ENCODE results near the gene MBD2.
"Not testable (repeated sequence)": the region's sequence is repeated elsewhere in the genome, so short reads cannot be mapped to it uniquely, and the experiment has no call there.

Gene MBD2

GRCh38 chr18:54238173-54238936, 13.9 kb upstream of the MBD2 start:
- DNase-seq (ENCODE audit: low spot score), result no peak

GRCh38 chr18:54235871-54236270, 11.4 kb upstream of the MBD2 start:
- no peak for DNase-seq (ENCODE audit: low spot score)

- DNase-seq (ENCODE audit: low spot score), result no peak
Observed at GRCh38 chr18:54233747-54234146, 9.3 kb upstream of the MBD2 start.

GRCh38 chr18:54233228-54233625, 8.8 kb upstream of the MBD2 start:
- no peak for DNase-seq (ENCODE audit: low spot score)

- DNase-seq (ENCODE audit: low spot score), result no peak
Observed at GRCh38 chr18:54232485-54233227, 8.2 kb upstream of the MBD2 start.

- DNase-seq (ENCODE audit: low spot score), result no peak
Observed at GRCh38 chr18:54229421-54230059, 5.1 kb upstream of the MBD2 start.

GRCh38 chr18:54228364-54228763, 3.9 kb upstream of the MBD2 start:
- no peak for DNase-seq (ENCODE audit: low spot score)

- DNase-seq (ENCODE audit: low spot score), result peak; percentile 74
Observed at GRCh38 chr18:54223568-54224241, 764 bp downstream of the MBD2 start.

GRCh38 chr18:54222922-54223567, 1.4 kb downstream of the MBD2 start:
- no peak for DNase-seq (ENCODE audit: low spot score)

- DNase-seq (ENCODE audit: low spot score), result no peak
Observed at GRCh38 chr18:54220406-54220805, 4.1 kb downstream of the MBD2 start.

GRCh38 chr18:54218803-54219202, 5.7 kb downstream of the MBD2 start:
- DNase-seq (ENCODE audit: low spot score), result not testable (repeated sequence)

- no peak for DNase-seq (ENCODE audit: low spot score)
Observed at GRCh38 chr18:54218299-54218698, 6.2 kb downstream of the MBD2 start.

- DNase-seq (ENCODE audit: low spot score), result no peak
Observed at GRCh38 chr18:54217624-54218023, 6.8 kb downstream of the MBD2 start.

- DNase-seq (ENCODE audit: low spot score), result no peak
Observed at GRCh38 chr18:54215069-54215468, 9.4 kb downstream of the MBD2 start.

- no peak for DNase-seq (ENCODE audit: low spot score)
Observed at GRCh38 chr18:54210463-54210862, 14.0 kb downstream of the MBD2 start.

- peak; percentile 17 for DNase-seq (ENCODE audit: low spot score)
Observed at GRCh38 chr18:54209471-54210180, 14.8 kb downstream of the MBD2 start.

- DNase-seq (ENCODE audit: low spot score), result no peak
Observed at GRCh38 chr18:54206447-54206846, 18.0 kb downstream of the MBD2 start.

- no peak for DNase-seq (ENCODE audit: low spot score)
Observed at GRCh38 chr18:54205959-54206358, 18.5 kb downstream of the MBD2 start.

- not testable (repeated sequence) for DNase-seq (ENCODE audit: low spot score)
Observed at GRCh38 chr18:54205448-54205847, 19.0 kb downstream of the MBD2 start.

- DNase-seq (ENCODE audit: low spot score), result no peak
Observed at GRCh38 chr18:54204883-54205282, 19.6 kb downstream of the MBD2 start.

- DNase-seq (ENCODE audit: low spot score), result no peak
Observed at GRCh38 chr18:54203914-54204313, 20.6 kb downstream of the MBD2 start.

Measured in GM03348 (cell line).